ENCODE measurements around the gene MRPL49. TPM values are rescaled to one million over a fixed set of nuclear protein-coding genes. Genes with fewer than 3 reads are reported as not detected.
A peak's percentile ranks its signal among the peaks of the same experiment; 100 is the strongest.

The MRPL49 gene
- polyA plus RNA-seq, 1 experiment, result 54.2 TPM

GRCh38 chr11:65107751-65108468, 14.2 kb upstream of the MRPL49 start:
- H3K4me3 ChIP-seq (ENCODE audit: low read depth, low read length), result no peak overlapping the region
- POLR2A ChIA-PET, result no interaction called here
- no peaks in the 10 kb centered on the region for H3K27me3 ChIP-seq (ENCODE audit: control insufficient read depth, insufficient read depth, low read length)
- H3K27ac ChIP-seq (ENCODE audit: low read depth, low read length), result no peak overlapping the region
- TF ChIP-seq CTCF (IDR thresholded peaks at IDR 0.05; ENCODE audit: low read depth, low read length), result no peak
- no peaks in the 10 kb centered on the region; the same call in 1 of the 2 replicates for H3K9me3 ChIP-seq (ENCODE audit: control insufficient read depth, insufficient read depth, low read length)
- CTCF ChIA-PET, result interaction anchor here (5.2 kb wide), 1 partner anchor 9 kb away, joined by 48 read pairs; no protein-coding TSS in a partner anchor
- no peak for DNase-seq (ENCODE audit: low read depth, low spot score)

- no peak for DNase-seq (ENCODE audit: low read depth, low spot score)
- H3K9me3 ChIP-seq (ENCODE audit: control insufficient read depth, insufficient read depth, low read length), result no peaks in the 10 kb centered on the region; the same call in 1 of the 2 replicates
- no peak for TF ChIP-seq CTCF (IDR thresholded peaks at IDR 0.05; ENCODE audit: low read depth, low read length)
- H3K27me3 ChIP-seq (ENCODE audit: control insufficient read depth, insufficient read depth, low read length), result no peaks in the 10 kb centered on the region
- ChIA-PET POLR2A (no interaction called here), CTCF (interaction anchor here (5.2 kb wide), 1 partner anchor 10 kb away, joined by 48 read pairs; no protein-coding TSS in a partner anchor)
- H3K4me3 ChIP-seq (ENCODE audit: low read depth, low read length), result no peak overlapping the region
- H3K27ac ChIP-seq (ENCODE audit: low read depth, low read length), result no peak overlapping the region
These were observed 13.5 kb upstream of the MRPL49 start for GRCh38 chr11:65108469-65109123.

- no peak overlapping the region for H3K4me3 ChIP-seq (ENCODE audit: low read depth, low read length)
- H3K27me3 ChIP-seq (ENCODE audit: control insufficient read depth, insufficient read depth, low read length), result no peaks in the 10 kb centered on the region
- no peaks in the 10 kb centered on the region; the same call in 1 of the 2 replicates for H3K9me3 ChIP-seq (ENCODE audit: control insufficient read depth, insufficient read depth, low read length)
- CTCF ChIA-PET, result interaction anchor here (0.8 to 5.2 kb wide), 8 partner anchors 7 to 234 kb away, joined by 3 to 48 read pairs (median 4); partner anchors contain the start of gene CAPN1
- TF ChIP-seq CTCF (IDR thresholded peaks at IDR 0.05; ENCODE audit: low read depth, low read length), result no peak
- no peak for DNase-seq (ENCODE audit: low read depth, low spot score)
- H3K27ac ChIP-seq (ENCODE audit: low read depth, low read length), result no peak overlapping the region
- POLR2A ChIA-PET, result interaction anchor here (0.5 to 1.4 kb wide), 2 partner anchors 13 to 398 kb away, joined by 3 to 9 read pairs; partner anchors contain the start of gene VPS51
These were observed 12.6 kb upstream of the MRPL49 start for GRCh38 chr11:65109231-65110198.

GRCh38 chr11:65110354-65110861, 11.7 kb upstream of the MRPL49 start:
- no peak overlapping the region for H3K27ac ChIP-seq (ENCODE audit: low read depth, low read length)
- H3K27me3 ChIP-seq (ENCODE audit: control insufficient read depth, insufficient read depth, low read length), result no peaks in the 10 kb centered on the region
- DNase-seq (ENCODE audit: low read depth, low spot score), result peak; percentile 61

More at GRCh38 chr11:65110354-65110861, 11.7 kb upstream of the MRPL49 start:
- POLR2A ChIA-PET, result interaction anchor here (0.8 to 2.0 kb wide), 3 partner anchors 12 to 24 kb away, joined by 3 to 9 read pairs (median 7); partner anchors contain the start of genes FAU, MRPL49, SYVN1 and VPS51
- peak; percentile 92 for TF ChIP-seq CTCF (IDR thresholded peaks at IDR 0.05; ENCODE audit: low read depth, low read length)
- CTCF ChIA-PET, result interaction anchor here (0.7 to 5.2 kb wide), 13 partner anchors 8 to 262 kb away, joined by 3 to 48 read pairs (median 4); partner anchors contain the start of gene CAPN1
- H3K9me3 ChIP-seq (ENCODE audit: control insufficient read depth, insufficient read depth, low read length), result no peaks in the 10 kb centered on the region; the same call in 1 of the 2 replicates
- no peak overlapping the region for H3K4me3 ChIP-seq (ENCODE audit: low read depth, low read length)

Measured in AG04450 (cell line).